K562 (cell line): ENCODE results near the gene FKBP8. TPM values are rescaled to one million over a fixed set of nuclear protein-coding genes. Genes with fewer than 3 reads are reported as not detected.

Source experiments
- BRD9 ChIP-seq: fragments of 450-650 bp; IDR thresholded peaks from 2 replicates; pipeline ENCODE4 v1.6.1; 2018; ENCODE audit warnings: low read depth; ENCODE audit not compliant: partially characterized antibody
- CC2D1A ChIP-seq: fragments of 450-650 bp; IDR thresholded peaks from 2 replicates; pipeline ENCODE4 v1.6.1; 2017; ENCODE audit warnings: mild to moderate bottlenecking
- GTF2F1 ChIP-seq: IDR thresholded peaks from 2 replicates; pipeline ENCODE4 v1.6.1; 2011; ENCODE audit warnings: low read depth, low read length, improper control_type of control experiment
- HDAC1 ChIP-seq, 2 experiments: fragments of 450-650 bp; IDR thresholded peaks; 2 replicates each; pipeline ENCODE4 v1.6.1; 2016 to 2017; ENCODE audit warnings: inconsistent platforms in 1 of 2, mild to moderate bottlenecking in 1 of 2, moderate library complexity in 1 of 2
- NCOA2 ChIP-seq, 2 experiments: fragments of 450-650 bp; IDR thresholded peaks; 2 replicates each; pipeline ENCODE4 v1.6.1; 2018; ENCODE audit warnings: mild to moderate bottlenecking in 2 of 2, moderate library complexity in 1 of 2; ENCODE audit not compliant: partially characterized antibody in 2 of 2
- PRPF4 ChIP-seq: fragments of 200-400 bp; formaldehyde crosslinking; IDR thresholded peaks from one replicate; pipeline ENCODE4 v1.6.1; 2017; ENCODE audit warnings: low read length, low read depth, mild to moderate bottlenecking; ENCODE audit not compliant: insufficient read depth, poor library complexity, severe bottlenecking
- SRSF1 ChIP-seq: fragments of 200-400 bp; formaldehyde crosslinking; IDR thresholded peaks from 2 replicates; pipeline ENCODE4 v1.6.1; 2017; ENCODE audit warnings: mild to moderate bottlenecking, low read depth, low read length, moderate library complexity
- polyA plus RNA-seq, 8 experiments: library from polyadenylated mRNA; depleted of rRNA in 4 of 8; stranded (reverse) in 5 of 8; unstranded in 3 of 8; fragments of >200 nt; fragmentation: Nextera tagmentation in 2 of 8; fragmentation: Illumina TruSeq in 1 of 8; extraction: Ambion mirVana in 2 of 8; extraction: Trizol in 1 of 8; gene quantifications; 2 replicates each; pipeline versions ENCODE4 v1.2.1 to v1.2.3, GENCODE V29; 2011 to 2014; ENCODE audit warnings: inconsistent platforms in 1 of 8, missing spikeins in 1 of 8
- total RNA-seq, 7 experiments: library from RNA; depleted of rRNA in 6 of 7; stranded (reverse); fragments of >200 nt in 6 of 7; fragmentation: Illumina TruSeq in 2 of 7; extraction: Trizol in 2 of 7; gene quantifications; 2 replicates each; pipeline versions ENCODE4 v1.2.1 to v1.2.3, GENCODE V29; 2011 to 2021; ENCODE audit warnings: low replicate concordance in 1 of 7
- TF ChIP-seq, protein P1 (sequence below): sonication (generic); formaldehyde crosslinking; IDR thresholded peaks from 2 replicates; pipeline ENCODE4 v1.8.0; 2022; ENCODE audit warnings: missing genetic modification reagents, mild to moderate bottlenecking, moderate library complexity, borderline replicate concordance
- TF ChIP-seq, protein P2 (sequence below): fragments of 450-650 bp; formaldehyde crosslinking; conservative IDR thresholded peaks from 2 replicates; pipeline ENCODE4 v1.4.0; 2022; ENCODE audit warnings: mild to moderate bottlenecking, missing genetic modification characterization
- TF ChIP-seq, protein P3 (sequence below), 2 experiments: fragments of 450-650 bp; IDR thresholded peaks; 2 replicates each; pipeline ENCODE4 v1.6.1; 2018; ENCODE audit warnings: mild to moderate bottlenecking in 2 of 2, low read depth in 1 of 2; ENCODE audit not compliant: partially characterized antibody in 2 of 2
- TF ChIP-seq, protein P4 (sequence below): fragments of 250-450 bp; sonication (Bioruptor Pico); IDR thresholded peaks from 2 replicates; pipeline ENCODE4 v1.8.0; 2022; ENCODE audit warnings: moderate library complexity, mild to moderate bottlenecking, inconsistent platforms
- TF ChIP-seq, protein P5 (sequence below): sonication (generic); formaldehyde crosslinking; IDR thresholded peaks from 2 replicates; pipeline ENCODE4 v1.9.0; 2022; ENCODE audit warnings: mild to moderate bottlenecking, missing genetic modification reagents
- TF ChIP-seq, protein P6 (sequence below): fragments of 200-800 bp; sonication (Bioruptor generic); IDR thresholded peaks from 2 replicates; pipeline ENCODE4 v1.6.1; 2017; ENCODE audit warnings: missing genetic modification characterization, missing compliant biosample characterization

Gene FKBP8
- total and polyA plus RNA-seq, 9 of the 15 experiments (the other 6 are each of a cell fraction or from before 2014, with no cell fraction given), result 0.46 to 236 (median 104) TPM

DNA sequence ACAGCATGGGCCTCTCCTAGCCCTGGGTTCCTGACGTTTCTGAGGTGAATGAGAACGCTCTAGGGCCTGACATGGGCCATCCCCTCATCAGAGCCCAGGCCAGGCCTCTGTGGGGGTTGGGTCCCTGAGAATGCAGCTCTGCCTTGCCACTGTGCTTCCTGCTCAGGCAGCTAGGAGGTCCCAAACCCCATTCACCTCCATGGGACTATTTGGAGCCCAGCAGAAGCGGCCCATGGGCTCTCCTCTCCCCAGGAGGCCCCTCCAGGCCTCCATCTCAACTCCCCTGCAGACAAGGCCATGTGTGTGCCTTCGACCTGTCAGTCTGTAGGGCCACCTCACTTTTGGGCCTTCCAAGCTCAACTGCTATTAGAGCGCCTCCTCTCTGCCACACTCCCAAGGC, 58.4 kb downstream of the FKBP8 start (continued):
- TF ChIP-seq, protein P1, sequence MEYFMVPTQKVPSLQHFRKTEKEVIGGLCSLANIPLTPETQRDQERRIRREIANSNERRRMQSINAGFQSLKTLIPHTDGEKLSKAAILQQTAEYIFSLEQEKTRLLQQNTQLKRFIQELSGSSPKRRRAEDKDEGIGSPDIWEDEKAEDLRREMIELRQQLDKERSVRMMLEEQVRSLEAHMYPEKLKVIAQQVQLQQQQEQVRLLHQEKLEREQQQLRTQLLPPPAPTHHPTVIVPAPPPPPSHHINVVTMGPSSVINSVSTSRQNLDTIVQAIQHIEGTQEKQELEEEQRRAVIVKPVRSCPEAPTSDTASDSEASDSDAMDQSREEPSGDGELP (CRISPR knock-in tag), result peak; percentile 24; the same call in 1 of the 2 replicates
- TF ChIP-seq SRSF1, result no peak
- TF ChIP-seq, protein P2, sequence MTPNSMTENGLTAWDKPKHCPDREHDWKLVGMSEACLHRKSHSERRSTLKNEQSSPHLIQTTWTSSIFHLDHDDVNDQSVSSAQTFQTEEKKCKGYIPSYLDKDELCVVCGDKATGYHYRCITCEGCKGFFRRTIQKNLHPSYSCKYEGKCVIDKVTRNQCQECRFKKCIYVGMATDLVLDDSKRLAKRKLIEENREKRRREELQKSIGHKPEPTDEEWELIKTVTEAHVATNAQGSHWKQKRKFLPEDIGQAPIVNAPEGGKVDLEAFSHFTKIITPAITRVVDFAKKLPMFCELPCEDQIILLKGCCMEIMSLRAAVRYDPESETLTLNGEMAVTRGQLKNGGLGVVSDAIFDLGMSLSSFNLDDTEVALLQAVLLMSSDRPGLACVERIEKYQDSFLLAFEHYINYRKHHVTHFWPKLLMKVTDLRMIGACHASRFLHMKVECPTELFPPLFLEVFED (CRISPR knock-in tag), result no peak
- no peak for TF ChIP-seq BRD9
- TF ChIP-seq HDAC1 (IDR thresholded peaks at IDR 0.05), result no peak
- TF ChIP-seq, protein P3, sequence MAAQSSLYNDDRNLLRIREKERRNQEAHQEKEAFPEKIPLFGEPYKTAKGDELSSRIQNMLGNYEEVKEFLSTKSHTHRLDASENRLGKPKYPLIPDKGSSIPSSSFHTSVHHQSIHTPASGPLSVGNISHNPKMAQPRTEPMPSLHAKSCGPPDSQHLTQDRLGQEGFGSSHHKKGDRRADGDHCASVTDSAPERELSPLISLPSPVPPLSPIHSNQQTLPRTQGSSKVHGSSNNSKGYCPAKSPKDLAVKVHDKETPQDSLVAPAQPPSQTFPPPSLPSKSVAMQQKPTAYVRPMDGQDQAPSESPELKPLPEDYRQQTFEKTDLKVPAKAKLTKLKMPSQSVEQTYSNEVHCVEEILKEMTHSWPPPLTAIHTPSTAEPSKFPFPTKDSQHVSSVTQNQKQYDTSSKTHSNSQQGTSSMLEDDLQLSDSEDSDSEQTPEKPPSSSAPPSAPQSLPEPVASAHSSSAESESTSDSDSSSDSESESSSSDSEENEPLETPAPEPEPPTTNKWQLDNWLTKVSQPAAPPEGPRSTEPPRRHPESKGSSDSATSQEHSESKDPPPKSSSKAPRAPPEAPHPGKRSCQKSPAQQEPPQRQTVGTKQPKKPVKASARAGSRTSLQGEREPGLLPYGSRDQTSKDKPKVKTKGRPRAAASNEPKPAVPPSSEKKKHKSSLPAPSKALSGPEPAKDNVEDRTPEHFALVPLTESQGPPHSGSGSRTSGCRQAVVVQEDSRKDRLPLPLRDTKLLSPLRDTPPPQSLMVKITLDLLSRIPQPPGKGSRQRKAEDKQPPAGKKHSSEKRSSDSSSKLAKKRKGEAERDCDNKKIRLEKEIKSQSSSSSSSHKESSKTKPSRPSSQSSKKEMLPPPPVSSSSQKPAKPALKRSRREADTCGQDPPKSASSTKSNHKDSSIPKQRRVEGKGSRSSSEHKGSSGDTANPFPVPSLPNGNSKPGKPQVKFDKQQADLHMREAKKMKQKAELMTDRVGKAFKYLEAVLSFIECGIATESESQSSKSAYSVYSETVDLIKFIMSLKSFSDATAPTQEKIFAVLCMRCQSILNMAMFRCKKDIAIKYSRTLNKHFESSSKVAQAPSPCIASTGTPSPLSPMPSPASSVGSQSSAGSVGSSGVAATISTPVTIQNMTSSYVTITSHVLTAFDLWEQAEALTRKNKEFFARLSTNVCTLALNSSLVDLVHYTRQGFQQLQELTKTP (IDR thresholded peaks at IDR 0.05; ENCODE audit: low read depth in 1 of 2, partially characterized antibody in 2 of 2), result no peak
- TF ChIP-seq NCOA2 (IDR thresholded peaks at IDR 0.05; ENCODE audit: partially characterized antibody in 2 of 2), result no peak
- TF ChIP-seq CC2D1A, result no peak
- no peak for TF ChIP-seq GTF2F1
- TF ChIP-seq, protein P4, sequence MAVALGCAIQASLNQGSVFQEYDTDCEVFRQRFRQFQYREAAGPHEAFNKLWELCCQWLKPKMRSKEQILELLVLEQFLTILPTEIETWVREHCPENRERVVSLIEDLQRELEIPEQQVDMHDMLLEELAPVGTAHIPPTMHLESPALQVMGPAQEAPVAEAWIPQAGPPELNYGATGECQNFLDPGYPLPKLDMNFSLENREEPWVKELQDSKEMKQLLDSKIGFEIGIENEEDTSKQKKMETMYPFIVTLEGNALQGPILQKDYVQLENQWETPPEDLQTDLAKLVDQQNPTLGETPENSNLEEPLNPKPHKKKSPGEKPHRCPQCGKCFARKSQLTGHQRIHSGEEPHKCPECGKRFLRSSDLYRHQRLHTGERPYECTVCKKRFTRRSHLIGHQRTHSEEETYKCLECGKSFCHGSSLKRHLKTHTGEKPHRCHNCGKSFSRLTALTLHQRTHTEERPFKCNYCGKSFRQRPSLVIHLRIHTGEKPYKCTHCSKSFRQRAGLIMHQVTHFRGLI (CRISPR knock-in tag), result 0 out of 2 replicates have a peak, but pooled peaks have one; percentile 17
- TF ChIP-seq PRPF4, result no peak
- TF ChIP-seq, protein P5, sequence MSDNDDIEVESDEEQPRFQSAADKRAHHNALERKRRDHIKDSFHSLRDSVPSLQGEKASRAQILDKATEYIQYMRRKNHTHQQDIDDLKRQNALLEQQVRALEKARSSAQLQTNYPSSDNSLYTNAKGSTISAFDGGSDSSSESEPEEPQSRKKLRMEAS, result no peak; the same call in 1 of the 2 replicates
- TF ChIP-seq, protein P6, sequence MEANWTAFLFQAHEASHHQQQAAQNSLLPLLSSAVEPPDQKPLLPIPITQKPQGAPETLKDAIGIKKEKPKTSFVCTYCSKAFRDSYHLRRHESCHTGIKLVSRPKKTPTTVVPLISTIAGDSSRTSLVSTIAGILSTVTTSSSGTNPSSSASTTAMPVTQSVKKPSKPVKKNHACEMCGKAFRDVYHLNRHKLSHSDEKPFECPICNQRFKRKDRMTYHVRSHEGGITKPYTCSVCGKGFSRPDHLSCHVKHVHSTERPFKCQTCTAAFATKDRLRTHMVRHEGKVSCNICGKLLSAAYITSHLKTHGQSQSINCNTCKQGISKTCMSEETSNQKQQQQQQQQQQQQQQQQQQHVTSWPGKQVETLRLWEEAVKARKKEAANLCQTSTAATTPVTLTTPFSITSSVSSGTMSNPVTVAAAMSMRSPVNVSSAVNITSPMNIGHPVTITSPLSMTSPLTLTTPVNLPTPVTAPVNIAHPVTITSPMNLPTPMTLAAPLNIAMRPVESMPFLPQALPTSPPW, result 0 out of 2 replicates have a peak, but pooled peaks have one; percentile 17
- TF ChIP-seq, all 486 proteins: peak for 13
